ENCODE data around the gene ZFYVE9.
"Not testable (repeated sequence)": the region's sequence is repeated elsewhere in the genome, so short reads cannot be mapped to it uniquely, and the experiment has no call there.

ZFYVE9 gene

DNA sequence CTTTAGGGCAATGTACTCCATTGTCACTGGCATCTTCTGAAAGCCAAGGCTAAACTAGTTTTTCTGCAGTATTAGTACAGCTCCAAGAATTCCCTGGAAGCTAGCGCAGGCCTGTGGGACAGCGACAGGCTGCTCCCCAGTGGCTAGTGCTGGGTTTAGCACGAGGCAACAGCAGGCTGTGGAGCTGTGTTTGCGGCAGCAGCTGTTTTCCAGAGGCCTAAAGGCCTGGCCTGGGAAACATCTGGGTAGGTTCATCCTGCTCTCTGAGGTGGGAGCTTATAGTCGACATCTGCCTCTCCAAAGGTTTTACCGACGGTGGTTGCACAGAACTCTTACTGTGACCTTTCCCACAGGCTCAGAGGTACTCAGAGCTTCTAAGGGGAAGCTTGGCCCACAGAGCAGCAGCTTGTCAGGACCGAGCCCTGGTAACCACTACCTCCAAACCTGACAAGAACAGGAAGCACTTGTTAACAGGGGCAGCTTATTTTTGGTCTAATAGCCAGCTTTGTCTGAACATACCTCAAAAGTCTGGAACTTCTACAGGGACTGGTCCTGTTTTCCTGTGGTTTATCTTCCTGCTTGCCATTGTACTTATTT is 206.9 kb downstream of the ZFYVE9 start:
- peak; percentile 29 to 37 for DNase-seq

DNA sequence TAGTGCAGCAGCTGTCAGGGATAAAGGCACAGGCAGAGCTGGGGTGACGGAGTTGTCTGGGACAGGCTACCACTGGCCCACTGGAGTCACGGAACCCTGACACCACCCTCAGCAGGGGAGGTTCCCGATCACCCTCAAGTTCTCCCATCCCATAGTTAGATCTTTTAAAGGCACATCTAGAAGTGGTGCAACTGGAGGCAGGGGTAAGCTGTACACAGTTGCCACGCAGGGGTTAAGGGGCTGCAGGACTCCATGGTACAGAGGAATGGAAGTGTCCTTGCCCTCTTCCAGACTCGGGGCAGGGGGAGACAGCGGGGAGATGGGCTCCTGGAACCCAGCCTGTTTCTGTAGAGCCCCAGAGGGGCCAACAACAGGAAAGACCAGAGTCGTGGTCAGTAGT is 210.8 kb downstream of the ZFYVE9 start:
- no peak for DNase-seq

DNA sequence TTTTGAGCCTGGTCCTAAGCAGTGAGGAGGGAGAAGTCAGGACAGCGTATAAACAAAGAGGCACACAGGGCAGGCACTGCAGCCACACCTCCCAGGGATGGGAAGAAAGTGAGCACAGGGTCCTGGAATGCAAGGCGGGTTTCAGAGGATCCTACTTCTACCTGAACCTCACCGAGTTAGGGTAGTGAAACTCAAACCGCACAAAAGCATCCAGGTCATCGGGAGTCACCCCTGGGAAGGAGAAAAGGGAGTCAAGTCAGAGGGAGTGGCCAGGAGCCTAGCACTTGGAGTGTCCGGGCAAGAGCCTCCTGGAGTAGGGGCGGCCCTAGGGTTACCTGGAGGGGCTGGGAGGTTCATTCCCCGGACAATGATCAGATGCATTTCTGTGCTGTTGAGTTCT is 213.5 kb downstream of the ZFYVE9 start:
- no peak for DNase-seq

DNA sequence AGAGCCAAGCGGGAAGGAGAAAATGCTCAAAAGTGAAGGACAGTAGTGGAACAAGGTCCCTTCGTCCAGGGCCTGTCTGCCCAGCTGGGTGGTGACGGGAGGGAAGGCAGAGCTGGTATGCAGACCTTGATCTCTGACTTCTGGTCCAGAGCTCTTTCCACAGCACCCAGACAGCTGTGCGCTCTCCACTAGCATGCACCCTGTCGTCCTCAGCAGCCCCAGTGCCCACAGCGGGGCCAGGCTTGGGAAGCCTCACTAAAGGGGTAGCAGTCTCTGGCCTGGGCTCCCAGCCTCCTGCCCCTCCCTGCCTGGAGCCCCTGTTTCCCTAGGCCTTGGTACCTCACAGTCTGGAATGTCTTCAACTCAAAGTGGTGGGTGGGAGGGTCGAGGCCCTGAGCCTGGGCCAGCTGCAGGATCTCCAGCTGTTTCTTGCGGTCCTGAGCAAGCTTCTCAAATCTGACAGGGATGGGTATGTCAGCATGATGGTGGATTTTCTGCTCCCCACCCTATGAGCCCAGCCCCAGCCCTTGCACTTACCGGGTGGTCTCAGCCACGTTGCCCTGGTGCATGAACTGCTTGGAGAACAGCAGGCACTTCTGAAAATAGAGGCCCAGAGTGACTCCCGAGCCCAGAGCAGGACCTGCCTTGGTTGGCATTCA is 214.1 kb downstream of the ZFYVE9 start:
- DNase-seq = no peak

DNA sequence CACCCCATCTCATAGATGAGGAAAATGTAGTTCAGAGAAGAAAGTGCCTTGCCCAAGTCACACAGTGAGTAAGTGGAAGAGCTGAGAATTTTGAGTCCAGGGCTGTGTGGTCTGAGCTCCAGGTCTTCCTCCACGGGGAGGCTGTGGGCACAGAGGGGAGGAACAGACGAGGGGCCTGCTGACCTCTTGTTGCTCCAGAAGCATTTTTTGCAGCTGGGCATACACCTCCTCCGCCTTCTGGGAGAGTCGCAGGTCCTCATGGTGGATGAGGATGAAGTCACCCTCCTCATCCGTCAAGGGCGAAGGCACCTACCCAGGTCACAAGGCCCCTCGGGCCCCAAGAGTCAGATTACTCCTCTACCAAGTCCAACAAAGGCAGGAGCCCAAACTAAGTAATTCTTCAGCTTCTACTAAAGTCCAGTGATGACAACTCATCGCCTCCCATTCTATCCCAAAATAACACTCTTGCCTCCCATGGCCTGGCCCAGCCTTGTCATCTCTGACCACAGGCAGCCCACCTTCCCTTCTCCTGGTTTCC is 215.0 kb downstream of the ZFYVE9 start:
- no peak for DNase-seq

DNA sequence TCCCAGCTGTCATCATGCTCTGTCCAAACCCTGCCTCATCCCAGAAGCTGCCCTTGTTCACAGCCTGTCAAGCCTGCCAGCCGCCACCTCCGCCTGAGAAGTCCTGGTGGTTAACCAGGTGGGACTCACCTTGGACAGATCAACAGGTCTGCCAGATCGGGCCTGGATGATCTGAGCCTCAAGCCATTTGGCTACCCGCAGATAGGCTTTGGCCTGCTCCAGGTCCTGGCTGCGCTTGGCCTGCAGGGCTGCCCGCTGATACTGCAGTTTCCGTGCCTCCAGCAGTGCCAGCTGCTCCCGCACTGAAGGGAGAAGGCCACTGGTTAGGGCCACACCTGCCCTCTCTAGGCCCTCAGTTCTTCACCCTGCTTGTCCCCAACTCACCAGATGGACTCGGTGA is 215.5 kb downstream of the ZFYVE9 start:
- no peak for DNase-seq

DNA sequence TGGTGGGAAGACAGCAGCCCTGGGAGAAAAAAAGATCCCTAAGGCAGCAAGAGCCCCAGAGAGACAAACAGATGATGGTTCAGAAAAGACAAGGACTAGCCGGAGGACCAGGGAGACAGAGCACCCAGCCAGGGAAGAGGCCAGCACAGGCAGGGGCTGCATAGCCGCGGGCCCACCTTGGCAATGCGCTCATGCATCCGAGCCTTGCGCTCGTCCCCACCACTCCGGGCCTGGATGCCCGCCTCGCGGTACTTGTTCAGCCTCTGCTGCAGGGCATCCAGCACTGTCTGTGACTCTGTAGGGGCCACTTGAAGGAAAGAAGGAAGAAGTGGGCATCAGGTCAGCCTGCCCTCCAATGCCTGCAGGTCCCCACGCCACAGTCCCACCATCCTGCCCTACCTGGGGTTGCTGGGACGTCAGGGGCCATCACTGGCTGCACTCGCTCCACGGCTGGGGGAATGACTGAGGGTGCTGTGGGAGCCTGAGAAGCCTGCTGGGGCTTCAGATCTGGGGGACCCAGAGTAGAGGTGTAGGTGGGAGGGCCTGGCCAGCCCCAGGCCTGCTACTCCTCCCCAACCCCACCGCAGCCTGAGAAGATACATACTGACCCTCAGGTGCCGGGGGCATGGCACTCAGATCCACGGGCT is 217.1 kb downstream of the ZFYVE9 start:
- no peak for DNase-seq

DNA sequence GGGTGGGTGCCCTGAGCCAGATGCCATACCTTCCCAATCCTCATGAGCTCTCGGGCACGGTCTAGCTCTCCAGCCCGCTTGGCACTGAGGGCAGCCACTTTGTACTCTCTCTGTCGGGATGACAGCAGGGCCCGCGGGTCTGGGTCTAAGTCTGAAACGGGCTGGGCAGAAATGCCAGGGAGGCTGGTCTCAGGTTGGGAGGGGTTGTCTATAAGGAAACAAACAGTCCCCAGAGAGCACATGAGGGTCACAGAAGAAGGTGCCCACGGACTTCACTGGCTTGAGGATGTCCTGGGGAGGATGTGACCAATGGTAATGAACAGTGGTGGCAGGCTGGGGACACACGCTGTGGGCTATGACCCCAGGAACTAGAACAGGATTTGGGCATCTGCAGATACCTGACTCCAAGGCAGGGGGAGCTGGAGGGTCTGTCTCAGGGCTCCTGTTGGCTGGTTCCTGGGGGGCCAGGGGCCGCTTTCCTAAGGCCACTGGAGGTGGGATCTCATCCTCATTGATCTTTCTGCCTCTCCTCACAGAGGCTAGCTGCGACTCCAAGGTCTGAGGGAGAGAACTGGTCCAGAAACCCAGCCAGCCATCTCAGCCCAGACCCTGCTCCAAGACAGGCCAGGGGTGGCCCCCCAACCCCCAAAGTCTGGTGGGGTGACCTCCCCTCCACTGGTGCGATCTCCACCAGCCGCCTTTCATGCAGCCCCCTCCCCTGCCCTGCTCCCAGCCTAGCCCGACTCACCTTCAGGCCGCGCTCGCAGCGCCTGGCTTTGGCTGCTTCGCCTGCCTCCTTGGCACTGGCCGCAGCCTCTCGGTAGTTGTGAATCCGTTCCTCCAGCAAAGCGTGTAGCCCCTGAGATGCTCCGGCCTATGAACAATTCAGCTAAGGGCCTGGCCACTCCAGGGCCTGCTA is 218.0 kb downstream of the ZFYVE9 start:
- DNase-seq = no peak

DNA sequence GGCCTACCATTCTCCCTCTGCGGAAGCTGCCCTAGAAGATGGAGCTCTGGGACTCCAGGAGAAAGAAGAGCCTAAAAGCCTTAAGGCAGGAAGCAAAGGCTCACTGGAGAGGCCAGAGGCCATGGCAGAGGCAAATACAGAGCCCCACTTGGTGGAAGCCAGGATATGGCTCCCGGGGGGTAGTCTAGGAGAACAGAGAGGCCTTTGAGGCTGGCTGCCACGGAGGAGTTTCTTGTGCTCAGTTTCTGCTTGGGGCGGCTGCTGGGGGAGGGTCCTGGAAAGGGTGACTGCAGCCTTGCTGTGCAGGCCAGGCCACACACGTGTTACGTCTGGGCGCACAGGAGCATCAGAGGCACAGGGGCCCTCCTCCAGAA is 218.7 kb downstream of the ZFYVE9 start:
- no peak for DNase-seq

DNA sequence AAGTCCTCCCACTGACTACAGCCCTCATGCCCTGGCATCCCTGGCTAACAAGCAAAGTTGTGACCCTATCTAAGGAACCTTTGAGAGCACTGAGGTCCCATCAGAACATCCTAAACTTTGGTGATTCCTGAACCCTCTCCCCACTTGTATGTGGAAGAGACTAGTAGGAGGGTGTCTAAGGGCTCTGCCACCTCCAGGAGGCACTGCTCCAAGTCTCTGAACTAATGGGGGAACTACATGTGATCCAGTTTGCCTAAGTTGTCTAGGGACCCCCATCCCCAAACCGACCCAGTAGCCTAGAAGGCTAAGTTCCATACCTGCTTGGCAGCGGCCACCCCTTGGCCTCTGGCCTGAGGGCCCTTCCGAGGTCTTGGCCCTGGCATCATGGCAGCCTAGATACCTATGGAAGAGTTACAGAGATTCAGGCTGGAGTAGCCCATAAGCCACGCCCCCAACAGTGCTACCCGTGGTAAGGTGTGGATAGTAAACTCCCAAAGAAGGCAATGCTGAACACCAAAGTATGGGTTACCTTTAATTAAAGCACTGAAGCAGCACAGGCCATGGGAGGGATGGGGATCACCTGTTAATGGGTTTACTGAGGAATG is 222.4 kb downstream of the ZFYVE9 start:
- DNase-seq = no peak

DNA sequence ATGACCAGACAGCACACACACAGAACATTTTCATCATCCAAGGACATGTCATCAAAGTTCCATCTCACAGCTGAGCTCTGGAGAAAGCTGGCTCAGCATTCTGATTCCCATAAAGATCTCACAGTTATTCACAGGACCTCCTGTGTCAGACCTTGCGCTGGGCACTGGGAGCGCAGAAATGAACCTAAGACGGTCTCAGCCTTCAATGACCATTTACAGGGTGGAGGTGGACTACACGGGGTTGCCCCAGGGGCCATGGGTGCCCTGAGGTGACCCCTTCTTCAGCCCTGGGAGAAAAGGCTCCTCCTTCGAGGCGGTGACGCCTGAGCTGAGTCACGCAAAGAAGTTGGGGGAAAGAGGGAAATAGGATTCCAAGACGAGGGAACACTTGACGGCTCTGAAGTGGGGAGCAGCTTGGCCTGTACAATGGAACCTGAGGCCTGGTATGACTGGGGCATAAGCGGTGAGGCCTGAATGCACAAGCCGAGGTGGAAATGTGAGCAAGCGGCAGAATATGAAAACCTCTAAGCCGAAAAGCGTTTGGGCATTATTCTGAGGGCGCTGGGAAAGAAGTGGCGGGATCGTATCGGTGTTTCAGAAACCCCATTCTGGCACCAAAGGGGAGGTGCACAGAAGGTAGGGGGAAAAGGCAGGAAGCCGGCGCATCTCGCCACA is 223.3 kb downstream of the ZFYVE9 start:
- DNase-seq = peak; percentile 39 to 43

DNA sequence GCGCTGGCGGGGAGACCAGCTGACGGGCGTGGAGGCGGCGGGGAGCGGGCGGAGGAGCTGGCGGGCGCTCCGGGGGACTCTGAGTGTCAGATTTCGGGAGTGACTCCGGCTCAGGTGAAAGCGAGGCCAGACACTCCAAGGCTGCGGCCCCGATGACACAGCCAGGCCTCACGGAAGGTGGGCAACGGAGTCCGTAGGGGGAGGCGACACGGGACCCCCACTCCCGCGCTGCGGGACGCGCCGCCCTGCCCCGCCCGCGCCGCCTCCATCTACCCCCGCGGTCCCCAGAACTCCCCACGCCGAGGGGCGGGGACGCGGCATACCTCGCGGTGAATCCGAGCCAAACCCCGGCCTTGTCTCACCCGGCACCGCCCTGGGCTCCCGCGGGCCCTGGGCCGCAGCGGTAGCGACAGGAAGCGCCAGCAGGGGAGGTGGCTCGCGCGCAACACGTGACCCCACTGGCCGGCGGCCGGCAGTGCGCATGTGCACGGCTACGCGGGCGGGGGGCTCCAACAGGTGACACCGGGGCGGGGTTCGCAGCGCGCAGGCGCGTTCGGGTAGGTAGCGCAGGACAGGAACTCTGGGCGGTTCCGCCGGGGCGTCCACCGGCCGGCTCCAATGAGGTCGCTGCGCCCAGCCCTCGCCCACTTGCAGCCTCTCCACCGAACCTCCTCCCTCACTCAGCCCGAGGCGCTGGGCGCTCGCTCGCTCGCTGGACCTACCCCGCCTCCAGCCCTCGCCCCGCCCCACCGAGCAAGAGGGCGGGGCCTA is 224.0 kb downstream of the ZFYVE9 start, which contains the start of gene CC2D1B:
Gene CC2D1B (minus strand): TSS at position 460 of the 771 bp plus-strand sequence. CDS start 1,585 bp downstream, outside the sequence.
- peak; percentile 79 to 93 for DNase-seq

DNA sequence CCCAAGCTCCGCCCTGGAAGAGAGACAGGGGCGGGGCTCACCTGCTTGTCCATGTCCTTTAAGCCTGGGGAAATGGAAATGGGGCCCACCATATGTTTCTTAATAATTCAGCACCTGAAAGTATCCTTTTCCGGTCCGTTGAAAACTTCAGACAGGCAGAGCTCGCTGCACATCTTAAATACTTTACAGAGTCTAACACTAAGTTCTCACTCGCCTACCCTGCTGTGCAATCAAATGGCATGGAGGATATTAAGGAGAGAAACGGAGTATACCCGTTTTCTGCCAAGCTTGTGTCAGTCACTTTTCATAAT is 224.6 kb downstream of the ZFYVE9 start:
- DNase-seq = no peak

DNA sequence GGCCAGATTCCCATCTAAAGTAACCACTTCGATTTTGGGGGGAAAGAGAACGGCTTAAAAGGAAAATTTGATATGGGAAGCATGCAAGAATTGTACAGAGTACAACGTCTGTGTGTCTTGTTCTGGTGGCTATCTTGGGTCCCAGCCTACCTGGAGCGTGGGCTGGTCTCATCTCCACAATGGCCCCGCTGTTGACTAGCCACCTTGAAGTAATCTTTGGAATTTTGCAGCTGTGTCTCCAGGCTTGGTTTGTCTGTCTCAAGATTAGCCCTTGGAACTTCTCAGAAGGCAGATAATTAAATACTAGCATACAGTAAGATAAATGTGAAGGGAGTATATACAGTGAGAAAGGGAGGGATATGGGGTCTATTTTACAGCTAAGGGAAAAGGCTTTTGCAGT is 225.4 kb downstream of the ZFYVE9 start:
- DNase-seq = no peak

DNA sequence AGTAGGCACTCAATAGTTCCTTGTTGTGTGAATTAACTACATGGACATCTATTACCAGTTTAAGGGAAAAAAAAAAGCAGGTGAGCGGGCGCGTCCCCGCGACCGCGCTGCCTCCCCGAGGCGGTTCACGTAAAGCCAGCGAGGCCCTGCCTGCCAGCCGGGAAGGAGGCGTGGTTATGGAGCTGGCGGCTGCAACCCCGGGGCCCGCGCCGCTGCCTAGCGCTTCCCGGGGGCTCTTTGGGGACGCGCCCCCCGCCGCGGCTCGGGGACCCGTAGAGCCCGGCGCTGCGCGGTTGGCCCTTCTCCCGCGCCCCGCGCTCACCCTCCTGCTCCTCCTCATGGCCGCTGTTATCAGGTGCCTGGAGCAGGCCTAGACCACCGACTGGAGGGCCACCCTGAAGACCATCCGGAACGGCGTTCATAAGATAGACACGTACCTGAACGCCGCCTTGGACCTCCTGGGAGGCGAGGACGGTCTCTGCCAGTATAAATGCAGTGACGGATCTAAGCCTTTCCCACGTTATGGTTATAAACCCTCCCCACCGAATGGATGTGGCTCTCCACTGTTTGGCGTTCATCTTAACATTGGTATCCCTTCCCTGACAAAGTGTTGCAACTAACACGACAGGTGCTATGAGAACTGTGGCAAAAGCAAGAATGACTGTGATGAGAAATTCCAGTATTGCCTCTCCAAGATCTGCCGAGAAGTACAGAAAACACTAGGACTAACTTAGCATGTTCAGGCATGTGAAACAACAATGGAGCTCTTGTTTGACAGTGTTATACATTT is 226.7 kb downstream of the ZFYVE9 start:
- DNase-seq = peak; percentile 27 to 31

DNA sequence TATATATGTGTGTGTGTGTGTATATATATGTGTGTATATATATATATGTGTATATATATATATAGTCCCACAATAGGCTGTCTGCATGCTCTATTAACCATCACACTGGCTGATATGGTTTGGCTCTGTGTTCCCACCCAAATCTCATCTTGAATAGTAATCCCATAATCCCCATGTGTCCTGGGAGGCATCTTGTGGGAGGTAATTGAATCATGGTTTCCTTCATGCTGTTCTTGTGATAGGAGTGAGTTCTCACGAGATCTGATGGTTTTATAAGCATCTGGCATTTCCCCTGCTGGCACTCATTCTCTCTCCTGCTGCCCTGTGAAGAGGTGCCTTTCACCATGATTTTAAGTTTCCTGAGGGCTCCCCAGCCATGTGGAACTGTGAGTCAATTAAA is 228.0 kb downstream of the ZFYVE9 start:
- not testable (repeated sequence) for DNase-seq

DNA sequence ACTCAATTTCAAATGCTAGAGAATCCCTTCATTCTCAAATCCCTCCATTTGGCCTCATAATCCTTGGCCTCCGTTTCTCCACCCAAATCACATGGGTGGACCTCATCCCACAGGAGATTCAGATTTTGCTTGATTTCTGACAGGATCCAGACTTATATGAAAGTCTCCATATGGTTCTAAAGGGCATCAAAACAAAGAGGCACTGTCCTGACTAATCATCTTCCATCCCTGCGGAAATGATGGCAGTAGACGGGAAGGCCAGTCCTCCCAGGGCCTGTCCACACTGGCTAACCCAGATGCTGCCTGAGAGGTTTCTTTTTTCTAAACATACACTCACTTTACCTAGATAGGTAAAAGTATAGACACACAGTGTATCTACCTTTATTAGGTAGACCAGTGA is 243.5 kb downstream of the ZFYVE9 start:
- no peak for DNase-seq

DNA sequence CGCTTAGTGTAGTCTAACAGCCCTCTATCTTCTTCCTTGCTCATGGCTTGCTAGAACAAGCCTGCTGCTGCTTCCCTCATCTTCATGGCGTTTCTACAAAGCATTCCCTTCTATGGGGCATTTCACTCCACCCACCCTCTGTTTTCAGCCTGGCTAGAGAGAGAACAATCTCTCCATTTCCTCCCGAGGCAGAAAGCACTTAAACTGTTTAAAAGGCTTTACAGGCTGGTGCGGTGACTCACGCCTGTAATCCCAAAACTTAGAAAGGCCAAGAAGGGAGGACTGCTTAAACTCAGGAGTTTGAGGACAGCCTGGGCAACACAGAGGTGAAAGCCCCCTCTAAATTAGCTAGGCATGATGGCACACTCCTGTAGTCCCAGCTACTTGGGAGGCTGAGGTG is 244.6 kb downstream of the ZFYVE9 start:
- no peak for DNase-seq

DNA sequence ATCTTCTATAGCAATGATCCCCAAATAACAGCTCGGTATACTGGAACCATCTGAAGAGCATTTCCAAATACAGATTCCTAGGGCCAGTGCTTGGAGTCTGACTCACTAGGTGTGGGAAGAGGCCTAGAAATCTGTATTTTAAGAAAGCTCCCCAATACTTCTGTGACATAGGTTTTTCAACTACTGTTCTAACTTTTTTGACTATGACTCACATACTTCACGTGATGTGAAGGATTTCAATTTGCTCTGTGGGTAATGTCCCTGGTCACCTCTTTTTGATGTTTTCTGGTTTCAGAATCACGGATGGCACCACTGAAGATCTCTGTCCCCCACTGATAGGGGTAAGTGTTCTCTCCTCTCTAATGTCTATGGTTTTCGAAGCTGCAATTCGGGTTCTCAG is 251.3 kb downstream of the ZFYVE9 start:
- DNase-seq = no peak
